Measurements from ENCODE around the gene SNX25.

GRCh38 chr4:185287031-185287430, 77.6 kb downstream of the SNX25 start:
- no peak for TF ChIP-seq MAX (IDR thresholded peaks at IDR 0.05)
- TF ChIP-seq EP300 (IDR thresholded peaks at IDR 0.05; ENCODE audit: borderline replicate concordance), result no peak
- no peak for TF ChIP-seq CEBPB (IDR thresholded peaks at IDR 0.05)
- TF ChIP-seq RAD21 (IDR thresholded peaks at IDR 0.05; ENCODE audit: low read depth), result no peak
- TF ChIP-seq REST (IDR thresholded peaks at IDR 0.05; ENCODE audit: low read depth), result no peak
- no peak for TF ChIP-seq NFIC (IDR thresholded peaks at IDR 0.05)
- no peak for TF ChIP-seq ZBTB7A (IDR thresholded peaks at IDR 0.05; ENCODE audit: low read depth)
- no peak for TF ChIP-seq TAF1 (IDR thresholded peaks at IDR 0.05; ENCODE audit: low read depth)
- TF ChIP-seq TCF12 (IDR thresholded peaks at IDR 0.05; ENCODE audit: low read depth), result no peak
- no peak for TF ChIP-seq EGR1 (IDR thresholded peaks at IDR 0.05)
- TF ChIP-seq YY1 (IDR thresholded peaks at IDR 0.05; ENCODE audit: low read depth), result no peak
- no peak for TF ChIP-seq FOXM1 (IDR thresholded peaks at IDR 0.05; ENCODE audit: borderline replicate concordance, low read depth)

All from Ishikawa (cell line).